Immature natural killer cell (primary cell): ENCODE data around the gene MOK. TPM values are rescaled to one million over a fixed set of nuclear protein-coding genes. Genes with fewer than 3 reads are reported as not detected.
A peak's percentile ranks its signal among the peaks of the same experiment; 100 is the strongest.
"Not testable (repeated sequence)": the region's sequence is repeated elsewhere in the genome, so short reads cannot be mapped to it uniquely, and the experiment has no call there.

Experiments
- DNase-seq, 3 donors: peaks; one replicate each; pipeline ENCODE4 v3.0.0; 2022; ENCODE audit warnings: mixed read lengths in 1 of 3
- H3K27ac Mint-ChIP-seq, 6 donors: one replicate each; pipeline ENCODE4 v1.8.0; 2020; ENCODE audit warnings: mixed read lengths in 6 of 6, mild to moderate bottlenecking in 5 of 6, inconsistent platforms in 4 of 6, moderate library complexity in 3 of 6
- H3K27me3 Mint-ChIP-seq, 3 donors: one replicate each; pipeline ENCODE4 v1.8.0; 2020 to 2021; ENCODE audit warnings: low read depth in 3 of 3, mild to moderate bottlenecking in 3 of 3, mixed read lengths in 3 of 3, moderate library complexity in 3 of 3, inconsistent platforms in 1 of 3
- H3K36me3 Mint-ChIP-seq, 3 donors: one replicate each; pipeline ENCODE4 v1.8.0; 2020; ENCODE audit warnings: mixed read lengths in 3 of 3, inconsistent platforms in 2 of 3, mild to moderate bottlenecking in 2 of 3
- H3K4me1 Mint-ChIP-seq, 2 donors: one replicate each; pipeline ENCODE4 v1.8.0; 2020; ENCODE audit warnings: inconsistent platforms in 2 of 2, mild to moderate bottlenecking in 2 of 2, mixed read lengths in 2 of 2, moderate library complexity in 1 of 2
- H3K4me3 Mint-ChIP-seq, 5 donors: one replicate each; pipeline ENCODE4 v1.8.0; 2020; ENCODE audit warnings: mild to moderate bottlenecking in 5 of 5, mixed read lengths in 5 of 5, inconsistent platforms in 3 of 5, moderate library complexity in 3 of 5
- H3K9me3 Mint-ChIP-seq, 6 donors: one replicate each; pipeline ENCODE4 v1.8.0; 2020; ENCODE audit warnings: mild to moderate bottlenecking in 6 of 6, mixed read lengths in 6 of 6, inconsistent platforms in 4 of 6, moderate library complexity in 3 of 6
- polyA plus RNA-seq, 3 donors: library from polyadenylated mRNA; unstranded; fragments of 300-500 nt; fragmentation: Illumina TruSeq; gene quantifications; one replicate each; pipeline ENCODE4 v1.2.3, GENCODE V29; 2021

Gene MOK
- polyA plus RNA-seq, 3 donors from 2014 or later, result 1.8 to 4.9 (median 3.2) TPM

DNA sequence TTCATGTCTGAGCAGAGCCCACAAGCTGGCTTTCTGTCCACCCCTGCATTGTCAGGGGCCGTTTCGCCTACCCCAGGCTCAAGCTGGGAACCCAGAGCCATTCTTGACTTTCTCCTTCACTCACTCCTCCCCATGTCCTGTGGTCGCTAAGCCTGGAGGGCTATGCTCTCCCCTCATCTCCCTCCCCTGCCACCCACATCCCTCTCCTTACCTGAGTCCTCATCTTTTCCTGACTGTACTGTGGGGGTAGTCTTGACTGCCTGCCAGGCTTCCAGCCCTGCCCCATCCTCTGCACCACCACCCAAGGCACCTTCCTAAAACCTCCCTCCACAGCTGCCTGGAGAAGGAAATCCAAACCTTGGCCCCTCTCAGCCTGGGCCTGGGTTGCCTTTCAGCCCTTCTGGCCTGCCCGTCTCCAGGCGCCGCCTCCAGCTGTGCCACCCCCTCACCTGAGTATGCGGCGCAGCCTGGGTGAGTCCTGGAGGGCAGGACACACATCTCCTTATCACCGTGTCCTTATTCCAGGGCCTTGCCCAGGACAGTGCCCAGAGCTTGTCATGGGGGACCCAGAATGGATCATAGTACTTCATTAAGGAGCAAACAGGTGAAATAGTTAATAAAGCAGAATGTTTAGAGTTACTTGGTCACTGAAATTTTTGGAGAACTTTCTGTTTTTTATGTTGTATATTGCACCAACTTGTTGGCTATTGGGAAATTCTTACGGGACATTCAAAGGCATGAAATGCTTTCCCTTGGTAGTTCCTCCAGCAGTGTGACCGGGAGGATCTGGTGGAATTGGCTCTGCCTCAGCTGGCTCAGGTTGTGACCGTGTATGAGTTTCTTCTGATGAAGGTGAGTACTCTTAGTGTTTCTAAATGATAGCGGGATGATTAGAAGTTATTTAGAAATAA lies 29.1 kb upstream of the MOK start:
- Mint-ChIP-seq H3K4me1 (peaks cover 0 to 2% of the 10 kb centered on the region in 2 donors), H3K36me3 (peaks cover 12 to 18% (median 16%) of the 10 kb centered on the region in 3 donors), H3K9me3 (no peaks in the 10 kb centered on the region), H3K4me3 (no peak overlapping the region), H3K27me3 (peaks cover 0 to 2% (median 0%) of the 10 kb centered on the region in 3 donors), H3K27ac (no peak overlapping the region)
- no peak for DNase-seq

DNA sequence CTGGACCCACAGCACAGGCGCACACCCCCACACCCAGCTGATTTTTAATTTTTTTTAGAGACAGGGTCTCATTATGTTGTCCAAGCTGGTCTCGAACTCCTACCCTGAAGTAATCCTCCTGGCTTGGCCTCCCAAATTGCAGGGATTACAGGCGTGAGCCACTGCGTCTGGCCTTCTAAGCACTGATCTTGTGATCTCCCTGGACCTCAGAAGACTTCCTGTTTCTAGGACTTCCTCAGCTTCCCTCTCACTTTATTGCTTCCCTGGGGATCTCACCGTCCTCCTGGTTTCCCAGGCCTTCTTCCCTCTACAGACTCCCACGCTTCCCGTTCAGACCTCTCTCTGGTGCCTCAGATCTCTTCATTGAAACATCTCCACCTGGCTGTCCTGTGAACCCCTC lies 28.4 kb upstream of the MOK start:
- peaks cover 9 to 14% (median 13%) of the 10 kb centered on the region in 3 donors for H3K36me3 Mint-ChIP-seq

DNA sequence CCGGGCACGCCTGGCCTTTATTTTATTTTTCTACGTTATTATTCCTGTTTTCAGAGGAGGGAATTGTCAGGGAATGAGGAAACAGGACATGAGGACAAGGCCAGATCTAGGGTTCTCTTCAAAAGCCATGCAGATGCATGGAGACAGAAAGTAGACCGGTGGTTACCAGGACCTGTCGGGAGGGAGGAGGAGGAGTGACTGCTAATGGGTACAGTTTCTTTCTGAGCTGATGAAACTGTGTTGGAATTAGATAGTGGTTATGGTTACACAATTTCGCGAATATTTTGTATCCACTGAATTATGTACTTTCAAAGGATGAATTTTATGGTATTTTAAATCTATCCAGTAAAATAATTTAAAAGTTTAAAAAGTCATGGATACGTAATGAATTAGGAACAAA lies 25.8 kb upstream of the MOK start:
- H3K4me1 Mint-ChIP-seq, result peaks cover 0 to 2% of the 10 kb centered on the region in 2 donors
- H3K27ac Mint-ChIP-seq, result no peak overlapping the region
- peaks cover 0 to 2% (median 0%) of the 10 kb centered on the region in 3 donors for H3K27me3 Mint-ChIP-seq
- no peak for DNase-seq
- peaks cover 7 to 10% (median 8%) of the 10 kb centered on the region in 3 donors for H3K36me3 Mint-ChIP-seq
- H3K9me3 Mint-ChIP-seq, result no peaks in the 10 kb centered on the region
- H3K4me3 Mint-ChIP-seq, result no peak overlapping the region

More for the DNA sequence above, 28.4 kb upstream of the MOK start:
- Mint-ChIP-seq H3K4me1 (peaks cover 0 to 2% of the 10 kb centered on the region in 2 donors), H3K27ac (no peak overlapping the region), H3K9me3 (no peaks in the 10 kb centered on the region), H3K4me3 (no peak overlapping the region), H3K27me3 (peaks cover 0 to 2% (median 0%) of the 10 kb centered on the region in 3 donors)
- DNase-seq, result no peak

DNA sequence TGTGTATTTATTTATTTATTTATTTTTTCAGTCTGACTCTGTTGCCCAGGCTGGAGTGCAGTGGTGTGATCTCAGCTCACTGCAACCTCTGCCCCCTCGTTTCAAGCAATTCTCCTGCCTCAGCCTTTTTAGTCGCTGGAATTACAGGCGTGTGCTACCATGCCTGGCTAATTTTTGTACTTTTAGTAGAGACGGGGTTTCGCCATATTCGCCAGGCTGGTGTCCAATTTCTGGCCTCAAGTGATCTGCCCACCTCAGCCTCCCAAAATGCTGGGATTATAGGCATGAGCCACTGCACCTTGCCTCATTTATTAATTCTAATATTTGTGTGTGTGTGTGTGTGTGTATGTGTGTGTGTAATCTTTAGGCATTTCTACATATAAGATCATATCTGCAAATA lies 24.4 kb upstream of the MOK start:
- not testable (repeated sequence) for H3K4me1 Mint-ChIP-seq, H3K4me3 Mint-ChIP-seq, DNase-seq, H3K36me3 Mint-ChIP-seq, H3K27me3 Mint-ChIP-seq, H3K9me3 Mint-ChIP-seq, H3K27ac Mint-ChIP-seq

DNA sequence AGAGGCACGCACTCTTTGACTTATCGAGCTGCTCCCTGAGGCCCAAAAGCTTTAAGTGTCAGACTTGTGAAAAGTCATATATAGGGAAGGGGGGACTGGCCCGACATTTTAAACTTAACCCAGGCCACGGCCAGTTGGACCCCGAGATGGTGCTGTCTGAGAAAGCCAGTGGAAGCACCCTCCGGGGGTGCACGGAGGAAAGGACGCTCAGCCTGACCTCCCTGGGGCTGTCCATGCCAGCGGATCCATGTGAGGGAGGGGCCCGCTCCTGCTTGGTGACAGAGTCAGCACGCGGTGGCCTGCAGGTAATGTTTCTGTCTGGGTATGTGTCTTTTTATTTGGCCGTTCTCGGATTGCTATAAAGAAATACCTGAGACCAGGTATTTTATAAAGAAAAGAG lies 21.6 kb upstream of the MOK start:
- Mint-ChIP-seq H3K4me1 (peaks cover 2 to 13% of the 10 kb centered on the region in 2 donors), H3K27me3 (no peaks in the 10 kb centered on the region), H3K9me3 (no peaks in the 10 kb centered on the region), H3K27ac (no peak overlapping the region), H3K36me3 (peaks cover 0 to 3% (median 0%) of the 10 kb centered on the region in 3 donors), H3K4me3 (no peak overlapping the region)
- no peak for DNase-seq

DNA sequence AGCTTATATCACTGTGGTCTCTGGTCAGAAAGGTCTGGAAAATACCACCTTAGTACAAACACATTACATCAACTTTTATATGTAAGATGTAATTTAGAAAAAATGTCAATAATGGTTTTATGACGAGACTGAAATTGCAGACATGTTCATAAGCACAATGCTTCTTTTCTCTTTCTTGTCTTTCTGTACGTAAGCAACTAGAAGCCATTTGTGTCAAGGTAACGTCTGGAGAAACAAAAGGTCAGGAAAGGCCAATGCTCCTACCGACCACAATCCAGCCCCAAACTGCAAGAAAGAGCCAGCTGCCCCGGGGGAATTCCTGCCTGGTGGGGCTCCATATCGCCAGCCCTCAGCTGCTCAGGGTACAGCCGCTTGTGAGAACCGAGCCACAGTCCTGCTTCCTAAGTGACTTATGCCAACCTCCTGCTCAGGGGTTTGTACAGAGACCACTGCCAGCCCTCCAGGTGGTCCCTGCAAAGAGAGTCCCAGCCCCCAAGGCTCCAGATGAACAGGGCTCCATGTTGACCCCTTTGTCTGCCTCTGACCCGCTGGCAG lies 20.9 kb upstream of the MOK start:
- H3K4me3 Mint-ChIP-seq, result no peak overlapping the region
- H3K4me1 Mint-ChIP-seq, result peaks cover 2 to 20% of the 10 kb centered on the region in 2 donors
- peaks cover 0 to 3% (median 0%) of the 10 kb centered on the region in 3 donors for H3K36me3 Mint-ChIP-seq
- no peak overlapping the region for H3K27ac Mint-ChIP-seq
- H3K27me3 Mint-ChIP-seq, result no peaks in the 10 kb centered on the region
- no peaks in the 10 kb centered on the region for H3K9me3 Mint-ChIP-seq
- DNase-seq, result no peak

DNA sequence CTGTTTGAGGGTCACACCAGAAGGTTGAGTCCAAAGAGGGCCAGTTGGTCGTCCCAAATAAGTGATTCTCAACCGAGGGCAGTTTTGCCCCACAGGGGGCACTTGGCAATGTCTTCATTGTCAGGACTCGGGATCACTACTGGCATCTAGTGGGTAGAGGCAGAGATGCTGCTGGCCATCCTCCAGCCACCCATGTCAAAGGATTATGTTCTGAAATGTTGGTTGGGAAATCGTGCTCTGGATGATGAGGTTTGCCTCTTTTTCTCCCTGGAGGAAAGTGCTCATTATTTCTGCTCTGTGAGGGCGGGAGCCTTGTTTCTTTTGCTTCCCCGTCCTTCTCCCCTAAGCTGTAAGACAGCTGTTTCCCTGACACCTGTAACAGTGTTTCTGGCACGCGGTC lies 18.1 kb upstream of the MOK start:
- peaks cover 3 to 12% (median 4%) of the 10 kb centered on the region in 3 donors for H3K27me3 Mint-ChIP-seq
- H3K27ac Mint-ChIP-seq, result peak overlapping the region in 2 of 6 donors; percentile 16 to 57
- H3K4me3 Mint-ChIP-seq, result peak overlapping the region in 2 of 5 donors; percentile 36
- H3K36me3 Mint-ChIP-seq, result peaks cover 0 to 3% (median 0%) of the 10 kb centered on the region in 3 donors
- no peaks in the 10 kb centered on the region for H3K9me3 Mint-ChIP-seq
- DNase-seq, result peak in 1 of 3 donors; percentile 28
- H3K4me1 Mint-ChIP-seq, result peaks cover 20 to 44% of the 10 kb centered on the region in 2 donors

DNA sequence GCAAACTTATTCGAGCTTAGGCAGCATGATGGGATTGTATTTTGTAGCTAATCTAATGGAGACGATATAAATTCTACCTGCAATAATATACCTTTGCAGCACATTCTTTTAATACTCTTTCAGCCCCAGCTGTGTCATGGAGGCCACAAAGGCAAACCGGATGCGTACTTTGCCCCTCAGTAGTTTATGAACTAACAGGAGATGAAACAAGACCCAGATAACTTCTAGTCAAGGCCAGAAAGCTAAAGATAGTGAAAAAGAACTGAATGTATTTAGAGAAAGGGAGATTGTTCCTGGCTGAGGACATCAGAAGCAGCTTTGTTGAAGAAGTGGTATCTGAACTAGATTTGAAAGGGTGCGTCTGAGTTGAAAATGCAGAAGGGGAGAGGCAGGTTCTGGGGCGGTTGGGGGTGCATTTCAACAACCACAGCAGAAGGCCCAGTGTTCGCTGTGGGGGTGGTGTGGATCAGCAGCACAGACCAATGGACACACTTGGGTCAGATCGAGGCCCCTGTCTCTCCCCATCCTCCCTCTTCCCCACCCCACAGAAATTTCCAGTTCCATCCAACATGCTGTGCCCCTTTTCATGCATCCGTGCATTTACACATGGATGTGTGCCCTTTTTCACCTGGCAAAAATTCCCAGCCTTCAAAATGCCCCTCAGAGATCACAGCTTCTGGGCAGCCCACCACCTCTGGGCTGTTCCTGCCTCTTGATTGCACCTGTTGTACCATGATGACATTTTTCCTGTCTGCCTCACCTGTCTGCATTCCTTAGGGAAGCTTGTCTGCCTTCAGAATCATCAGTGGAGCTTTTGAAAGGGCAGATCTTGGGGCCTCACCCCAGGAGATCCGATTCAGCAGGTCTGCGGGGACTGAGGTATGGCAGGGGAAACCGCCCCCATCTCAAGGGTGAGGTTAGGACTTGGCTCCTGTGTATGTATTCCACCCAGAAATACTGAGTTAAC lies 16.8 kb upstream of the MOK start:
- Mint-ChIP-seq H3K27ac (peak overlapping the region in 5 of 6 donors; percentile 53 to 95 (median 75)), H3K4me1 (peaks cover 33 to 57% of the 10 kb centered on the region in 2 donors), H3K9me3 (no peaks in the 10 kb centered on the region), H3K27me3 (peaks cover 11 to 26% (median 16%) of the 10 kb centered on the region in 3 donors), H3K36me3 (peaks cover 0 to 3% (median 0%) of the 10 kb centered on the region in 3 donors), H3K4me3 (peak overlapping the region in 3 of 5 donors; percentile 19 to 90 (median 89))
- DNase-seq, result no peak

DNA sequence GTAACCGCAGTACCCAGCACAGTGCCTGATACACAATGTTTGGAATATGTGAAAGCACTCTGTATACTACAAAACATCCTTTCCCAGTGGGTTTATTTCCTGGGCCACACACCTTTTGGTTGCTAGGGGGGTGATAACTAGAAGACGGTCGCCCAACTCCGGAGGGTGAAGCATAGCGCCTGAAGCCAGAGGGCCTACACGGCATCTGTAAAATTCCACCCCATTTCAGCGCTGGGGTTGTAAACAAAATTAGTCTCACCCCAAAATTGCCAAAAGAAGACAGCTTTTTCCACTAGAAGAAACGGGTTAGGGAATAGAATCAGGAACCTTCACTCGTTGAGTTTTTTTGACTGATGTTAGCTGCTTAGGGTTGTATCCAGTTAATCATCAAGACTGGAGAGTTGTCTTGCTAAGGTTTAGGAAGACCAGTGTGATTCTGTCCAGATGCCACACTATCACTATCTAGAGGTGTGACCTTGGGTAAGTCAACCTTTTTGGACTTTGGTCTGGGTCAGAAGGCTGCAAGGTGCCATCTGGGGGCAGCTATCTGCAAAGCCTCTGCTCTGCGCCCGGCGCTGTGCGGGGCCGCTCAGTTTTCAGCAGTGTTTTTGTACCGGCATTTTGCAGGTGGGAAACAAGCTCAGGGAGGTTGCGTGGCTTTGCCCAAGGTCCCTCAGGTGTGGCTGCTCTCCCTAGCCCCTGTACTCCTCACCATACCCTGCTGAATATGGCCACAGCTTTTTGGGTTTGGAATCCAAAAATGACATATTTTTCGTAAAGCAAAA lies 15.9 kb upstream of the MOK start:
- Mint-ChIP-seq H3K36me3 (no peaks in the 10 kb centered on the region), H3K27ac (peak overlapping the region; percentile 91 to 96 (median 95)), H3K4me1 (peaks cover 41 to 64% of the 10 kb centered on the region in 2 donors), H3K9me3 (no peaks in the 10 kb centered on the region), H3K4me3 (peak overlapping the region; percentile 89 to 91 (median 90)), H3K27me3 (peaks cover 13 to 34% (median 23%) of the 10 kb centered on the region in 3 donors)
- DNase-seq, result no peak

DNA sequence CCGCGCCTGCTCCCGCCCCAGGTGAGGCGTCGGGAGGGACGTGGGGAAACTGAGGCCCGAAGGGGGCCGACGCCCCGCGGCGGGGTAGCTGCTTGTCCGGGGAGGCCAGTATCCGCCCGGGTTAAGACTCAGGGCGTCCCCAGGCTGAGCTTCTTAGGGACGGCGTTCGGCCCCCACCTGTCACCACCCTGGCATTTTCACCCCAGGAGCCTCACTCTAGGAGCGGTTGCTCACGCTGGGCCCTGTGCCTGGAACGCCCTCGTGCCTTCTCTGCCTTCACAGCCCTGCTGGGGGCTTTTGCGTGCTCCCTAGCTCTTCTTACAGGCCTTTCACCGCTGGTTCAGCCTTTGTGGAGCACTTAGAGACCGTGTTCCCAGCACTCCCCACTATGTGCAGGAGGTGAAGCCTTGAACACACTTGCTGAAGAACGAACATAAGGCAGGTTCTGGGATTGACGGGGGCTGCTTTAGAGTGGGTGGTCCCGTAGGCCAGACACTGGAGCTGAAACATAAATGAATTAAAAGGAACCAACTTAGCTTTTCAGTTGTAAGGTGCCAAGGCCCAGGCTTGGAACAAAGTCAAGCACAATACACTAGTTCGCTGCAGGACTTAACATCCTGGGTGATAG lies 15.2 kb upstream of the MOK start:
- Mint-ChIP-seq H3K4me1 (peaks cover 42 to 70% of the 10 kb centered on the region in 2 donors), H3K4me3 (peak overlapping the region; percentile 89 to 91 (median 90)), H3K27me3 (peaks cover 13 to 34% (median 23%) of the 10 kb centered on the region in 3 donors), H3K36me3 (no peaks in the 10 kb centered on the region), H3K9me3 (no peaks in the 10 kb centered on the region), H3K27ac (peak overlapping the region; percentile 91 to 96 (median 95))
- DNase-seq, result peak in 2 of 3 donors; percentile 49 to 57

DNA sequence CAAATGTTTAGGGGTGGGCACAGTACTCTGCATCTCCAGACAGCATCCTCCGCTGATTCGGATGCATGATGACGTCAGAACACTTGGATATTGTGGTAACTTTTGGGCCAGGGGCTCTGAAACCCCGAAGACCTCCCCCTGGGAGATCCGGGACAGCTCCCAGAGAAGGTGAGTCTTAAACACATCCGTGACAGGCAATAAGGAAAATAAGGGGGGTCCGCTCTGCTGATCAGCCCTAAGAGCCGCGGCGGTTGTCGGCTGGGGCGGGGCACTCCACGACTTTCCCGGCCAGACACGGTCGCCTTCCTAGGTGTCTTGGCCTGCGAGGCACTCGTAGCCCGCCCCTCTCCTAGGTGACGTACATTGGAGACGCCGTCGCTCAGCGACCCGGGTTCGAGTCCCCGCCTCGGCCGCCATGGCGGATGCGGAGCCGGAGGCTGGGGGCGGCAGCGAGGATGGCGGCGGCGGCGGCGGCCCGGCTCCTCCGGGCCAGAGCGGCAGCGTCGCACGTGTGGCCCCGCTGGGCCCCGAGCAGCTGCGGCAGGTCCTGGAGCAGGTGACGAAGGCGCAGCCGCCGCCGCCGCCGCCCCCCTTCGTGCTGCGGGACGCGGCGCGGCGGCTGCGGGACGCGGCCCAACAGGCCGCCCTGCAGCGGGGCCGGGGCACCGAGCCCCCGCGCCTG lies 14.5 kb upstream of the MOK start, which contains the start of gene ZNF839:
ZNF839 (plus strand) TSS at position 396 of the 682 bp plus-strand sequence; CDS start at position 416, 20 bp downstream.
- Mint-ChIP-seq H3K27me3 (peaks cover 13 to 35% (median 26%) of the 10 kb centered on the region in 3 donors), H3K4me3 (peak within 1 kb of the TSS; percentile 94 to 98 (median 97)), H3K36me3 (no peaks in the 10 kb centered on the region), H3K27ac (peak within 1 kb of the TSS; percentile 95 to 99 (median 98)), H3K4me1 (peaks cover 48 to 76% of the 10 kb centered on the region in 2 donors), H3K9me3 (no peaks in the 10 kb centered on the region)
- peak; percentile 90 to 92 (median 91) for DNase-seq
